KMS-11 (cell line): ENCODE data around the gene SLC6A18.

Source experiments
- H2AFZ ChIP-seq: fragments of 200-600 bp; sonication (generic); 2 replicates; pipeline ENCODE4 v1.6.1; 2016; ENCODE audit warnings: antibody characterized with exemption, mixed run types, low read depth
- H3K27ac ChIP-seq: fragments of 200-600 bp; sonication (generic); 2 replicates; pipeline ENCODE4 v1.6.1; 2016; ENCODE audit warnings: mild to moderate bottlenecking, mixed run types
- H3K27me3 ChIP-seq: fragments of 200-600 bp; sonication (generic); 2 replicates; pipeline ENCODE4 v1.6.1; 2017; ENCODE audit warnings: mild to moderate bottlenecking, low read depth, mixed run types, moderate library complexity; ENCODE audit not compliant: insufficient read depth
- H3K36me3 ChIP-seq: fragments of 200-600 bp; sonication (generic); 2 replicates; pipeline ENCODE4 v1.6.1; 2017; ENCODE audit warnings: mild to moderate bottlenecking, mixed run types; ENCODE audit not compliant: insufficient read depth
- H3K4me1 ChIP-seq: fragments of 200-600 bp; sonication (generic); 2 replicates; pipeline ENCODE4 v1.6.1; 2016; ENCODE audit warnings: mild to moderate bottlenecking, low read depth, mixed run types; ENCODE audit not compliant: poor library complexity, severe bottlenecking
- H3K4me2 ChIP-seq: fragments of 200-600 bp; sonication (generic); 2 replicates; pipeline ENCODE4 v1.7.0; 2016; ENCODE audit warnings: mild to moderate bottlenecking, mixed run types
- H3K4me3 ChIP-seq: fragments of 200-600 bp; sonication (generic); IDR thresholded peaks from 2 replicates; pipeline ENCODE4 v1.6.1; 2017; ENCODE audit warnings: low read depth, low read length, mixed read lengths; ENCODE audit not compliant: insufficient read depth
- H3K79me2 ChIP-seq: fragments of 200-600 bp; sonication (generic); 2 replicates; pipeline ENCODE4 v1.6.1; 2016; ENCODE audit warnings: low read depth, mixed run types; ENCODE audit not compliant: insufficient read depth
- H3K9ac ChIP-seq: fragments of 200-600 bp; sonication (generic); 2 replicates; pipeline ENCODE4 v1.6.1; 2016; ENCODE audit warnings: mild to moderate bottlenecking, mixed run types
- H4K20me1 ChIP-seq: fragments of 200-600 bp; sonication (generic); 2 replicates; pipeline ENCODE4 v1.6.1; 2016; ENCODE audit warnings: mild to moderate bottlenecking, mixed run types; ENCODE audit not compliant: insufficient read depth
- TF ChIP-seq, protein P1 (sequence below): fragments of 200-600 bp; sonication (generic); conservative IDR thresholded peaks from 2 replicates; pipeline ENCODE4 v1.6.1; 2017; ENCODE audit warnings: low read depth, mild to moderate bottlenecking, antibody characterized with exemption, low read length, moderate library complexity, mixed read lengths

SLC6A18 gene

DNA sequence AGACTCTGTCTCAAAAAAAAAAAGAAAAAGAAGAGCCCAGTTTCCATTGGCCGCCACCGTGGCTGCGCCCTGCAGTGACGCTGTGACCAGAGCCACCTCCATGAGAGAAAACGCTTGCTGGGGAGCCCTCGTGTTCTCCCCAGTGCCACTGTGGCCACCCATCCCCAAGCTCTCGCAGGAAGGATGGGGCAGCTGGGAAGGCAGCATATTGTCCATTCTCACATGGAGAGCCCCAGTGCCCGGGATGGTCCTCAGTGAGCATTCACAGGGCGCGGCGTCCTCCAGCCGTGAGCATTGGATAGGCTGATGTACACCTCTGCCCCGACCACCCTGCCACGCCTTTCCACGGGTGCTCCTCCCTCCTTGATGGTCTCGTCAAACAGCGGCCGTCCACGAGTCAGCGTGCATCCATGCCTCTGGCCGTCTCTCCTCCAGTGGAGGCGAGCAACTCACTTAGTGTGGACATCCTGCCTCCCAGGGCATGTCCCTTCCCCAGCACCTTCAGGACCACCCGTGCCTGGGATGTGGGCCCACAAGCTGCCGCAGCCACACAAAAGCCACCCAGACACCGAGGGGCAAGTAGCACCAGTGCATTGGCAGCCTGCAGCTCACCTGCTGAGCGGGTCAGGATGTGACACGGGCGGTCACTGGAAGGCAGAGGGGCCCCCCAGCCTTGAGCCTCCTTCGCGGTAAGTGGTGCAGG is 47.2 kb upstream of the SLC6A18 start:
- Histone ChIP-seq H3K4me1 (no peaks in the 10 kb centered on the region), H3K9ac (no peak overlapping the region), H4K20me1 (no peaks in the 10 kb centered on the region), H2AFZ (no peak overlapping the region), H3K79me2 (no peaks in the 10 kb centered on the region), H3K27me3 (no peaks in the 10 kb centered on the region), H3K27ac (no peak overlapping the region), H3K36me3 (no peaks in the 10 kb centered on the region), H3K4me2 (no peak overlapping the region), H3K4me3 (no peak overlapping the region)
- TF ChIP-seq, protein P1, sequence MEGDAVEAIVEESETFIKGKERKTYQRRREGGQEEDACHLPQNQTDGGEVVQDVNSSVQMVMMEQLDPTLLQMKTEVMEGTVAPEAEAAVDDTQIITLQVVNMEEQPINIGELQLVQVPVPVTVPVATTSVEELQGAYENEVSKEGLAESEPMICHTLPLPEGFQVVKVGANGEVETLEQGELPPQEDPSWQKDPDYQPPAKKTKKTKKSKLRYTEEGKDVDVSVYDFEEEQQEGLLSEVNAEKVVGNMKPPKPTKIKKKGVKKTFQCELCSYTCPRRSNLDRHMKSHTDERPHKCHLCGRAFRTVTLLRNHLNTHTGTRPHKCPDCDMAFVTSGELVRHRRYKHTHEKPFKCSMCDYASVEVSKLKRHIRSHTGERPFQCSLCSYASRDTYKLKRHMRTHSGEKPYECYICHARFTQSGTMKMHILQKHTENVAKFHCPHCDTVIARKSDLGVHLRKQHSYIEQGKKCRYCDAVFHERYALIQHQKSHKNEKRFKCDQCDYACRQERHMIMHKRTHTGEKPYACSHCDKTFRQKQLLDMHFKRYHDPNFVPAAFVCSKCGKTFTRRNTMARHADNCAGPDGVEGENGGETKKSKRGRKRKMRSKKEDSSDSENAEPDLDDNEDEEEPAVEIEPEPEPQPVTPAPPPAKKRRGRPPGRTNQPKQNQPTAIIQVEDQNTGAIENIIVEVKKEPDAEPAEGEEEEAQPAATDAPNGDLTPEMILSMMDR: no peak

DNA sequence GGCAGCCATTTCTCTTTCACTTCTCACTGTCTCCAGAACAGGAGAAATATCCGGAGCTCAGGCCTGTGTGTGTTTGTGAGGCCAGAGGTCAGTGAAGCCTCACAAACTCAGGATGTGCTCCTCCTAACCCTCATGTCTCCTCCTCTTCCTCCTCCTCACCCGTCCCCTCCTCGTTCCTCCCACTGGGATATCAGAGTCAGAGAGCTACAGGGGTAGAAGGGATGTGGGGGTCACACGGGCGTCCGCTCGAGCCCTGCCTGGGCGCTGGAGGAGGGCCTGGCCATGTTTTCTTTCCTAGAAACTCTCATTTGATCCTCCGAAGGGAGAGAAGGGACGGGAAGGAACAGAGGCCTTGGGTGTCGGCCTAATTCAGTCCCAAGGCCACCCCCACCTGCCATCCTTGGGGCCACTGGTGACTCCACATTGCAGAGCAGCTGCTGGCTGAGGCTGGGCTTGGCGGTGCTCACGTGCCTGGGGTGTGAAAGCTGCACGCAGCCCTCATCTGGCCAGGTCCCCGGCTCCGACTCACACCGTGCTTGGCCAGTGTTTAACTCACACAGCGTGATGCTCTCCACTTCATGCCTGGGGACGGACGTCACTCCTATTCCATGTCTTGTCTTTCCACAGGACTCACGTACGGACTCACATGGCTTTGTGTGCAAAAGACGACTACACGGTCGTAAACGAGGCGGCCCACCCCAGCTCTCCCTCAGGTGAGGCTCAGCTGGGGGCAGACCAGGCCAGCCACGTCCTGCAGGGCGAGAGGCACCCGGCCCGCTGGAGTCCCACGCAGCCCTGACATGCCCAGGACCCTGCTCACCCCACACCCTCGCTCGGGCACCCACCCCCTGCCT is 46.4 kb upstream of the SLC6A18 start:
- Histone ChIP-seq H3K4me3 (no peak overlapping the region), H3K27ac (no peak overlapping the region), H3K4me1 (peaks cover under 1% of the 10 kb centered on the region), H4K20me1 (no peaks in the 10 kb centered on the region), H3K9ac (no peak overlapping the region), H3K36me3 (no peaks in the 10 kb centered on the region), H2AFZ (no peak overlapping the region), H3K79me2 (no peaks in the 10 kb centered on the region), H3K27me3 (no peaks in the 10 kb centered on the region), H3K4me2 (no peak overlapping the region)
- TF ChIP-seq, protein P1: no peak

DNA sequence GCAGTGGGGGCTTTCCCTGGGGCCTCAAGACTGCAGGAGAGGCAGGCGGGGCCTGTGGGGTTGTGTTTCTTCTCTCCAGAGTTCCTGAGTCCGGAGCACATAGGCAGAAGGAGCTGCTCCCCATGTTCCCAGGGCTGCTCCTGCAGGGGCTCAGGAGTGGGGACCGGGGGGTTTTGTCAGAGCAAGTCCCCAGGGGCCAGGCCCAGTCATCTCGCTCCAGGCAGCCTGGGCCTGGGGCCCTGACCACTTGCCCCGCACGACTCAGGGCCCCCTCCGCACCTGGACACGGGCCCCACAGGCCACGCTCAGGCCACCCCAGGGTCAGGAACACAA is 45.8 kb upstream of the SLC6A18 start:
- Histone ChIP-seq H3K9ac (no peak overlapping the region), H2AFZ (no peak overlapping the region), H3K4me2 (no peak overlapping the region), H4K20me1 (no peaks in the 10 kb centered on the region), H3K4me1 (peaks cover 6% of the 10 kb centered on the region), H3K36me3 (no peaks in the 10 kb centered on the region), H3K27ac (no peak overlapping the region), H3K27me3 (no peaks in the 10 kb centered on the region), H3K4me3 (no peak overlapping the region), H3K79me2 (no peaks in the 10 kb centered on the region)
- TF ChIP-seq, protein P1: no peak

DNA sequence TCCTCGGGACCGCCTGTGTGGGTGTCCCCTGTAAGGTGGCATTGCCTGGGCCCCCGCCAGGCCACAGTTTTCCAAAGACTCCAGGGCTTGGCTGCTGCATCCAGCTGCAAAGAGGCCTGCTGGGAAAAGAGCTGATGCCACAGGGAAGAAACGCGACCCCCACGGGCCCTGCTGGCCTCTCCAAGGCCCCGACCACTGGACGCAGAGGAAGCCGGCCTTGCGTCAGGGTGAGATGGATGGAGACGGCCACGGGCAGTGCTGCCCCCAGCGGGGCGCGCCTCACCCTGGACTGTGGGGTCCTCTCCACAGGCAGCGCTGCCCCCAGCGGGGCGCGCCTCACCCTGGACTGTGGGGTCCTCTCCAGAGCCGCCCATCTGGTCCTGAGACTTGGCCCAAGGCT is 45.1 kb upstream of the SLC6A18 start:
- TF ChIP-seq, protein P1: no peak
- Histone ChIP-seq H3K9ac (no peak overlapping the region), H3K4me3 (no peak overlapping the region), H3K4me2 (no peak overlapping the region), H3K27me3 (no peaks in the 10 kb centered on the region), H3K27ac (no peak overlapping the region), H3K4me1 (peaks cover 9% of the 10 kb centered on the region), H3K79me2 (no peaks in the 10 kb centered on the region), H4K20me1 (no peaks in the 10 kb centered on the region), H2AFZ (no peak overlapping the region), H3K36me3 (no peaks in the 10 kb centered on the region)
